HG03354 (cell line): ENCODE data around the gene CYSLTR1.
"Not testable (repeated sequence)": the region's sequence is repeated elsewhere in the genome, so short reads cannot be mapped to it uniquely, and the experiment has no call there.

Experiments
- ATAC-seq: cut with Tn5 transposase; IDR thresholded peaks from one replicate; pipeline ENCODE4 v1.9.1; 2021; ENCODE audit warnings: mild to moderate bottlenecking; ENCODE audit not compliant: unreplicated experiment, poor library complexity, severe bottlenecking

The CYSLTR1 gene

DNA sequence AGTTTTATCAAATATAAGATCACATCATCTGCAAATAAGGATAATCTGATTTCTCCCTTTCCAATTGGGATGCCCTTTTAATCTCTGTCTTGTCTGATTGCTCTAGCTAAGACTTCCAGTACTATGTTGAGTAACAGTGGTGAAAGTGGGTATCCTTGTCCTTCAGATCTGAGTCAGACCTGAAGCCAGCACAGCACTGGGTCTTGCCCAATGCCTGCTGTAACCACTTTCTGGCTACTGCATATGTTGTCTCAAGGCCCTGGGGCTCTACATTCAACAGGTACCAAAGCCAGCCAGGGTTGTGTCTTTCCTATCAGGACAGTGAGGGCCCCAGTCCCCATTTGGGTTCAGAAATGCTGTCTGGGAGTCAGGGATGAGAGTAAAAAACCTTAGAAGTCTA lies 90.3 kb downstream of the CYSLTR1 start:
- no peak for ATAC-seq

DNA sequence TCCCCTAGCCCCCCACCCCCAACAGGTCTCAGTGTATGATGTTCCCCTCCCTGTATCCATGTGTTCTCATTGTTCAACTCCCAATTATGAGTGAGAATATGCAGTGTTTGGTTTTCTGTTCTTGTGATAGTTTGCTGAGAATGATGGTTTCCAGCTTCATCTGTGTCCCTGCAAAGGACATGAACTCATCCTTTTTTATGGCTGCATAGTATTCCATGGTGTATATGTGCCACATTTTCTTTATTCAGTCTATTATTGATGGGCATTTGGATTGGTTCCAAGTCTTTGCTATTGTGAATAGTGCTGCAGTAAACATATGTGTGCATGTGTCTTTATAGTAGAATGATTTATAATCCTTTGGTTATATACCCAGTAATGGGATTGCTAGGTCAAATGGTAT lies 101.4 kb downstream of the CYSLTR1 start:
- ATAC-seq, result not testable (repeated sequence)
